H7 (cell line): ENCODE results near the gene DNAJC28. TPM values are rescaled to one million over a fixed set of nuclear protein-coding genes. Genes with fewer than 3 reads are reported as not detected.
"Not testable (repeated sequence)": the region's sequence is repeated elsewhere in the genome, so short reads cannot be mapped to it uniquely, and the experiment has no call there.

Experiments used
- DNase-seq: peaks from one replicate; pipeline ENCODE4 v3.0.0; 2012
- H3K27me3 ChIP-seq: 2 replicates; pipeline ENCODE4 v1.6.0; 2011; ENCODE audit warnings: mild to moderate bottlenecking, low read length; ENCODE audit not compliant: control insufficient read depth, insufficient read depth
- H3K36me3 ChIP-seq: replicated peaks from 2 replicates; pipeline ENCODE4 v1.5.1; 2011; ENCODE audit warnings: low read length; ENCODE audit not compliant: control insufficient read depth, insufficient read depth
- H3K4me3 ChIP-seq: 2 replicates; pipeline ENCODE4 v1.5.1; 2011; ENCODE audit warnings: low read depth, mild to moderate bottlenecking, control low read depth, low read length, moderate library complexity; ENCODE audit not compliant: insufficient read depth
- total RNA-seq: library from RNA; depleted of rRNA; stranded (reverse); fragments of >200 nt; shearing (Covaris generic); gene quantifications from 2 replicates; pipeline ENCODE4 v1.2.3, GENCODE V29; 2014

Gene DNAJC28
- total RNA-seq, 1 experiment from 2014 or later: 1.0 TPM

DNA sequence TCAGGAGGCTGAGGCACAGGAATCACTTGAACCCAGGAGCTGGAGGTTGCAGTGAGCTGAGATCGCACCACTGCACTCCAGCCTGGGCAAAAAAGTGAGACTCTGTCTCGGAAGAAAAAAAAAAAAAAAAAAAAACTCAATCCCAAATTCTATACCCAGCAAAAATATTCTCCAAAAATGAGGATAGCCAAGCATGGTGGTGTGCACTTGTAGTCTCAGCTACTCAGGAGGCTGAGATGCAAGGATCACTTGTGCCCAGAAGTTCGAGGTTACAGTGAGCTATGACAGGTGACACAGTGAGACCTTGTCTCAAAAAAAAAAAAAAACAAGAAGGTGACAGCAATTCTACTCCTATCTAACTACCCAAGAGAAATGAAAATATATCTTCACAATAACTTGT lies 18.2 kb downstream of the DNAJC28 start:
- Histone ChIP-seq H3K27me3 (no peaks in the 10 kb centered on the region), H3K36me3 (no peaks in the 10 kb centered on the region), H3K4me3 (no peak overlapping the region)
- no peak for DNase-seq

GRCh38 chr21:33470701-33471100 lies 20.8 kb downstream of the DNAJC28 start:
- no peak for DNase-seq
- no peaks in the 10 kb centered on the region for H3K27me3 ChIP-seq
- H3K36me3 ChIP-seq: no peaks in the 10 kb centered on the region
- H3K4me3 ChIP-seq: no peak overlapping the region

- H3K4me3 ChIP-seq, H3K27me3 ChIP-seq, DNase-seq, H3K36me3 ChIP-seq: not testable (repeated sequence)
Measured at GRCh38 chr21:33469183-33469582, 22.3 kb downstream of the DNAJC28 start.

DNA sequence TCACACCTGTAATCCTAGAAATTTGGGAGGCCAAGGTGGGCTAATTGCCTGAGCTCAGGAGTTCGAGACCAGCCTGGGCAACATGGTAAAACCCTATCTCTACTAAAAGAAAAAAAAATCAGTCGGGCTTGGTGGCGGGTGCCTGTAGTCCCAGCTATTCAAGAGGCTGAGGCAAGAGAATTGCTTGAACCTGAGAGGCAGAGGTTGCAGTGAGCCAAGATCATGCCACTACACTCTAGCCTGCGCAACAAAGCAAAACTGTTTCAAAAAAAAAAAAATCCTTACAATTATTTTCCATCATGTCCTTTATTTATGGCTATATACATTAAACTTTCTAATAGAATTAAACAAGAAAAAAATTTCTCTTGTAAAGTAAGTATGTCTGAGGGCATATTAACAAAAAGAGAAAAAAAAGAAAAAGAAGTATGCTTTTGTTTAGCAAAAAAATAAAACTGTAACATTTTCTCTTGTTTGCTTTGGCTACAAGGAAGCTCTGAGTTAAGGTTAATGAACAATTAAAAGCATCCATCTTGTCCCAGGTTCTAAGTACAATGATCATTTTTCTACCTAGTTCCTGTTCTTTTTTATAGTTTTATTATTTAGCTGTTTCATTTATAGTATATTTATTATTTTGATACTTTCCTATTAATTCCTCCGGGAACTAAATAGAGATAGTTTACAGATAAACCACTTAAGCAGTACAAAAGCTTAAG lies 29.8 kb downstream of the DNAJC28 start:
- no peak overlapping the region for H3K4me3 ChIP-seq
- H3K27me3 ChIP-seq: no peaks in the 10 kb centered on the region
- peaks cover 2% of the 10 kb centered on the region for H3K36me3 ChIP-seq
- no peak for DNase-seq

DNA sequence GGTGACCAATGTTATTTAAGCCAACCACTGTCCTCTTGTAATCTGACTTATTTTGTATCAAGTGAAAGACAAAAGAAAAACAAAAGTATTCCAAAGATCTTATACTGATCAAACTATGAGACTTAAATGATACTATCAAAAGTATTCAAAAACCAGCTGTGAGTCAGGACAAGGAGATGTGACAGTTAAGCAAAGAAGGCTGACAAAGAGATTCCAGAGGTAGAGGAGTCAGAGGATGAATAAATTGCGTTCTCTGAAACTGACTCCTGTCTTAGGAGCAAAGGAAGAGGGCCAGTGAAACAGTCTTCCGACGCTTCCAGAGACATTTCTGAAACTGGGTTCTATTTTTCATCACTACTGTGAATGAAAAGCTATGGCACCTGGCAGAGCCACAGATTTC lies 32.7 kb downstream of the DNAJC28 start:
- Histone ChIP-seq H3K4me3 (no peak overlapping the region), H3K36me3 (peaks cover 2% of the 10 kb centered on the region), H3K27me3 (no peaks in the 10 kb centered on the region)
- DNase-seq: no peak

GRCh38 chr21:33455686-33456446 lies 35.6 kb downstream of the DNAJC28 start:
- no peaks in the 10 kb centered on the region for H3K27me3 ChIP-seq
- no peak overlapping the region for H3K4me3 ChIP-seq
- peaks cover 2% of the 10 kb centered on the region for H3K36me3 ChIP-seq
- DNase-seq: no peak

GRCh38 chr21:33452362-33452761 lies 39.2 kb downstream of the DNAJC28 start:
- H3K36me3 ChIP-seq: no peaks in the 10 kb centered on the region
- no peak for DNase-seq
- no peak overlapping the region for H3K4me3 ChIP-seq
- H3K27me3 ChIP-seq: no peaks in the 10 kb centered on the region

- no peak for DNase-seq
- H3K4me3 ChIP-seq: no peak overlapping the region
- no peaks in the 10 kb centered on the region for H3K36me3 ChIP-seq
- H3K27me3 ChIP-seq: no peaks in the 10 kb centered on the region
Measured at GRCh38 chr21:33451634-33452071, 39.9 kb downstream of the DNAJC28 start.

DNA sequence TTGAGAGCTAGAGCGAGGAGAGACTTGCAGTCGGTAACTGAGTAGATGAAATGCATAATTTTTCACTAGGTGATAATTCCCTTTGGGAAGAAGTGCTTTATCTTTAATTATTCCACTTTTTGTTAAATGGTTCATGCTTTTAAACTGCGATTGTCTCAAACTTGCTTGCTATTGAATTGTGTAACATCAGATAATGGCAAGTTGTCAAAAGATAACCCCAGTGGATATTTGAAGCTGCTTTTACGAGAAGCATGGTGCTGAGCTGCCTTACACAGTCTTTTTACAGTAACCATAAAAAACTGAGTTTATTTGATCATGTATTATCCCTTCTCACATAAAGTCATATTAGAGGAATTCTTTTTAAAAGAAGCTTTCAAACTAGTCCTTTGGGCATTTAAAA lies 41.9 kb downstream of the DNAJC28 start:
- Histone ChIP-seq H3K36me3 (no peaks in the 10 kb centered on the region), H3K27me3 (no peaks in the 10 kb centered on the region), H3K4me3 (no peak overlapping the region)
- no peak for DNase-seq

DNA sequence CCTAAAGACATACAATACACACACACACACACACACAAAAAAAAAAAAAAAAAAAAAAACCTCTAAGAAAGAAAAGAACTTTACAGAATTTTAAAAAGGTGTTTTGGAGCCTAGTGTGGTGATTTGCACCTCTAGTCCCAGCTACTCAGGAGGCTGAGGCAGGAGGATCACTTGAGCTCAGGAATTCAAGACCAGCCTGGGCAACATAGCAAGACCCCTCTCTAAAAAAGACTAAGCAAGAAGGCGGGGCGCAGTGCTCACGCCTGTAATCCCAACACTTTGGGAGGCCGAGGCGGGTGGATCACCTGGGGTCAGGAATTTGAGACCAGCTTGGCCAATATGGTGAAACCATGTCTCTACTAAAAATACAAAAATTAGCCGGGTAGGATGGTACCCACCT lies 44.9 kb downstream of the DNAJC28 start:
- DNase-seq, H3K36me3 ChIP-seq, H3K4me3 ChIP-seq, H3K27me3 ChIP-seq: not testable (repeated sequence)

GRCh38 chr21:33444499-33444898 lies 47.0 kb downstream of the DNAJC28 start:
- H3K4me3 ChIP-seq: no peak overlapping the region
- H3K27me3 ChIP-seq: no peaks in the 10 kb centered on the region

DNA sequence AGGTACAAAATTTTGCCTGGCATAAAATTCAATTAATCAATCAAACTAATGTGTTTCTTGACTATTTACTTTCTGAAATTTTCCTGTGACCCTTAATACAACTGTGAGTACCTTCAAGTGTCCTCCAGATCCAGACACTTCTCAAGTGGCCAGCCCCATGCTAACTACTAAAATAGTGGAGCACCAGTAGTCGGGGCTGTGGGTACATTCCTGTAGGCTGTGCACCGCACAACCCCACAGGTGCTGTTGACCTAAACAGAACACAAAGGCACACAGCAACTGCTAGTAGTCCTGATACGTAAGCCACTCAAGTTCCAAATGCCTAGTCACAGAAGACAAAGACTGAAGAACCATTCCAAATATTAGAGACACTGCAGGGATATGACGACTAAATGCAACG lies 48.3 kb downstream of the DNAJC28 start:
- Histone ChIP-seq H3K36me3 (peaks cover 2% of the 10 kb centered on the region), H3K27me3 (no peaks in the 10 kb centered on the region), H3K4me3 (no peak overlapping the region)
- DNase-seq: no peak

More at GRCh38 chr21:33444499-33444898, 47.0 kb downstream of the DNAJC28 start:
- H3K36me3 ChIP-seq: no peaks in the 10 kb centered on the region
- no peak for DNase-seq

GRCh38 chr21:33441489-33442477 lies 49.7 kb downstream of the DNAJC28 start:
- no peak for DNase-seq
- Histone ChIP-seq H3K4me3 (no peak overlapping the region), H3K27me3 (no peaks in the 10 kb centered on the region), H3K36me3 (peaks cover 7% of the 10 kb centered on the region)
